GM12878 (cell line): ENCODE measurements around the gene ABCG1. TPM values are rescaled to one million over a fixed set of nuclear protein-coding genes. Genes with fewer than 3 reads are reported as not detected.

Experiments used
- ATAC-seq: fragments of 200-7000 bp; cut with Tn5 transposase; 3 replicates; pipeline ENCODE4 v1.9.1; 2020; ENCODE audit warnings: mild to moderate bottlenecking, moderate library complexity
- BruUV-seq: library from RNA; stranded (reverse); fragments of 400-500 nt; replicated peaks from 2 replicates; lab custom pipeline; 2021; lab: Mats Ljungman, UMichigan
- CTCF ChIA-PET: fragments of 300-600 bp; sonication (Branson Sonifier 250); formaldehyde crosslinking; extraction: SDS; loops from one replicate; lab custom pipeline; 2021; ENCODE audit warnings: inconsistent platforms; lab: Yijun Ruan, JAX
- POLR2A ChIA-PET: fragments of 350-600 bp; formaldehyde crosslinking; extraction: SDS; loops from one replicate; lab custom pipeline; 2021; ENCODE audit warnings: inconsistent platforms; lab: Charles Lee
- RAD21 ChIA-PET: fragments of 300-600 bp; sonication (Branson Sonifier 250); formaldehyde crosslinking; loops from one replicate; lab custom pipeline; 2023; ENCODE audit warnings: antibody characterized with exemption; ENCODE audit not compliant: unreplicated experiment; lab: Charles Lee
- SMC1A ChIA-PET: fragments of 300-600 bp; sonication (Branson Sonifier 250); formaldehyde crosslinking; loops from one replicate; lab custom pipeline; 2023; ENCODE audit not compliant: unreplicated experiment, uncharacterized antibody; lab: Charles Lee
- DNase-seq: peaks from one replicate; pipeline ENCODE4 v3.0.0-alpha.2; 2011; ENCODE audit warnings: low read depth, low spot score
- FAIRE-seq: peaks from 3 replicates; lab custom pipeline; 2011; peaks lifted over from hg19 to GRCh38; lab: Jason Lieb, UNC
- H2AFZ ChIP-seq: 2 replicates; pipeline ENCODE4 v1.6.0; 2011; ENCODE audit warnings: low read depth, low read length, control low read depth; ENCODE audit not compliant: control insufficient read depth
- H3K27ac ChIP-seq: 2 replicates; pipeline ENCODE4 v1.5.1; 2011; ENCODE audit warnings: control low read depth; ENCODE audit not compliant: control insufficient read depth, insufficient read depth
- H3K27me3 ChIP-seq, 2 experiments: replicated peaks in 1 of 2; 2 replicates each; pipeline versions ENCODE4 v1.6.0 to v1.6.1; 2011; ENCODE audit warnings: low read length in 1 of 2; ENCODE audit not compliant: control insufficient read depth in 2 of 2, insufficient read depth in 2 of 2
- H3K36me3 ChIP-seq, 2 experiments: 2 replicates each; pipeline ENCODE4 v1.5.1; 2011; ENCODE audit warnings: low read length in 1 of 2; ENCODE audit not compliant: control insufficient read depth in 2 of 2, insufficient read depth in 2 of 2
- H3K4me1 ChIP-seq: 2 replicates; pipeline ENCODE4 v1.6.1; 2011; ENCODE audit warnings: mild to moderate bottlenecking, low read length, moderate library complexity, mixed read lengths; ENCODE audit not compliant: control insufficient read depth, insufficient read depth
- H3K4me2 ChIP-seq: 2 replicates; pipeline ENCODE4 v1.6.0; 2011; ENCODE audit warnings: control low read depth; ENCODE audit not compliant: control insufficient read depth, insufficient read depth
- H3K4me3 ChIP-seq: fragments of 200-600 bp; sonication (generic); 2 replicates; pipeline ENCODE4 v1.5.1; 2016
- H3K79me2 ChIP-seq: 2 replicates; pipeline ENCODE4 v1.6.0; 2011; ENCODE audit warnings: low read length; ENCODE audit not compliant: control insufficient read depth, insufficient read depth
- H3K9ac ChIP-seq: 2 replicates; pipeline ENCODE4 v1.8.0; 2011; ENCODE audit warnings: low read length, control low read depth, mixed read lengths; ENCODE audit not compliant: control insufficient read depth, insufficient read depth
- H3K9me3 ChIP-seq: replicated peaks from 3 replicates; pipeline ENCODE4 v1.5.1; 2011; ENCODE audit warnings: mild to moderate bottlenecking, low read length; ENCODE audit not compliant: control insufficient read depth, insufficient read depth
- H4K20me1 ChIP-seq: 2 replicates; pipeline ENCODE4 v1.6.0; 2011; ENCODE audit not compliant: control insufficient read depth, insufficient read depth
- ASH2L ChIP-seq: fragments of 300-600, 200-600 bp; sonication (generic); IDR thresholded peaks from 2 replicates; pipeline ENCODE4 v1.6.1; 2017; ENCODE audit warnings: low read depth, mild to moderate bottlenecking, borderline replicate concordance
- BCL11A ChIP-seq: IDR thresholded peaks from 2 replicates; pipeline ENCODE4 v1.6.1; 2011; ENCODE audit warnings: low read depth, low read length
- CREB1 ChIP-seq: IDR thresholded peaks from 2 replicates; pipeline ENCODE4 v1.6.1; 2012; ENCODE audit warnings: low read depth, mild to moderate bottlenecking, inconsistent platforms
- CREM ChIP-seq: IDR thresholded peaks from 2 replicates; pipeline ENCODE4 v1.6.1; 2014; ENCODE audit warnings: antibody characterized with exemption, low read depth
- E2F4 ChIP-seq: IDR thresholded peaks from 2 replicates; pipeline ENCODE4 v1.6.1; 2012; ENCODE audit warnings: low read depth, low read length, improper control_type of control experiment
- FOXK2 ChIP-seq: fragments of 450-650 bp; IDR thresholded peaks from 2 replicates; pipeline ENCODE4 v1.6.1; 2017; ENCODE audit warnings: mild to moderate bottlenecking, moderate library complexity
- MEF2B ChIP-seq: fragments of 450-650 bp; IDR thresholded peaks from 2 replicates; pipeline ENCODE4 v1.6.1; 2018; ENCODE audit warnings: mild to moderate bottlenecking, moderate library complexity; ENCODE audit not compliant: partially characterized antibody, poor library complexity, severe bottlenecking
- NFYB ChIP-seq: IDR thresholded peaks from 2 replicates; pipeline ENCODE4 v1.6.1; 2011; ENCODE audit warnings: low read depth, mild to moderate bottlenecking, low read length, improper control_type of control experiment, moderate library complexity; ENCODE audit not compliant: insufficient read depth
- POLR2AphosphoS5 ChIP-seq: IDR thresholded peaks from 2 replicates; pipeline ENCODE4 v1.6.1; 2011; ENCODE audit warnings: mild to moderate bottlenecking, low read length, inconsistent platforms
- RB1 ChIP-seq: fragments of 450-650 bp; formaldehyde crosslinking; IDR thresholded peaks from 2 replicates; pipeline ENCODE4 v1.6.1; 2017; ENCODE audit warnings: mild to moderate bottlenecking, borderline replicate concordance
- TAF1 ChIP-seq: IDR thresholded peaks from 2 replicates; pipeline ENCODE4 v1.6.1; 2011; ENCODE audit warnings: mild to moderate bottlenecking, low read depth, low read length, borderline replicate concordance
- TCF12 ChIP-seq: IDR thresholded peaks from 2 replicates; pipeline ENCODE4 v1.6.1; 2011; ENCODE audit warnings: low read depth, mild to moderate bottlenecking, low read length
- TCF3 ChIP-seq: IDR thresholded peaks from 2 replicates; pipeline ENCODE4 v1.6.1; 2012; ENCODE audit warnings: low read depth, mild to moderate bottlenecking, low read length, borderline replicate concordance; ENCODE audit not compliant: insufficient read depth
- ZNF24 ChIP-seq: fragments of 450-650 bp; IDR thresholded peaks from 2 replicates; pipeline ENCODE4 v1.6.1; 2017; ENCODE audit warnings: antibody characterized with exemption, mild to moderate bottlenecking
- ZNF274 ChIP-seq: IDR thresholded peaks from one replicate; pipeline ENCODE4 v1.8.0; 2011; ENCODE audit not compliant: insufficient read length, insufficient read depth
- WGBS: methylation state at CpG from one replicate; pipeline ENCODE4 v1.1.6; 2016; ENCODE audit warnings: low lambda C conversion rate; ENCODE audit not compliant: insufficient replicate concordance, insufficient coverage; ENCODE audit errors: missing lambda C conversion rate; 5-methylcytosine and 5-hydroxymethylcytosine counted together
- in situ Hi-C: fragments of 300-500 bp; cut with MboI; formaldehyde crosslinking; loops from 9 replicates; pipeline ENCODE4 v1.14.3; 2018; ENCODE audit warnings: mixed read lengths
- intact Hi-C: fragments of 100-400 bp; cut with micrococcal nuclease; formaldehyde crosslinking; loops from one replicate; pipeline ENCODE4 v1.14.2; 2022; ENCODE audit not compliant: unreplicated experiment
- polyA plus RNA-seq, 11 experiments: library from polyadenylated mRNA; depleted of rRNA in 4 of 11; unstranded in 6 of 11; stranded (reverse) in 5 of 11; fragments of >200 nt; fragmentation: Nextera tagmentation in 4 of 11; fragmentation: Illumina TruSeq in 1 of 11; extraction: Ambion mirVana in 4 of 11; extraction: Trizol in 1 of 11; gene quantifications; 1 replicate in 1 of 11; 2 replicates in 10 of 11; pipeline versions ENCODE4 v1.2.1 to v1.2.3, GENCODE V29; 2011 to 2016; ENCODE audit warnings: inconsistent platforms in 2 of 11, missing spikeins in 2 of 11, low read depth in 1 of 11
- total RNA-seq, 4 experiments: library from RNA; depleted of rRNA in 3 of 4; stranded (reverse); fragments of >200 nt in 3 of 4; fragmentation: Illumina TruSeq in 1 of 4; extraction: Trizol in 1 of 4; gene quantifications; 2 replicates each; pipeline versions ENCODE4 v1.2.1 to v1.2.3, GENCODE V29; 2013 to 2021
- TF ChIP-seq, protein P1 (sequence below): IDR thresholded peaks from 2 replicates; pipeline ENCODE4 v1.6.1; 2011; ENCODE audit warnings: borderline replicate concordance, low read depth, mild to moderate bottlenecking, moderate library complexity, mixed read lengths, low read length; ENCODE audit not compliant: insufficient read depth; ENCODE audit errors: extremely low read length

Gene ABCG1
- total and polyA plus RNA-seq, 10 of the 15 experiments (the other 5 are each of a cell fraction or from before 2014, with no cell fraction given) = 0.59 to 19.3 (median 5.7) TPM

DNA sequence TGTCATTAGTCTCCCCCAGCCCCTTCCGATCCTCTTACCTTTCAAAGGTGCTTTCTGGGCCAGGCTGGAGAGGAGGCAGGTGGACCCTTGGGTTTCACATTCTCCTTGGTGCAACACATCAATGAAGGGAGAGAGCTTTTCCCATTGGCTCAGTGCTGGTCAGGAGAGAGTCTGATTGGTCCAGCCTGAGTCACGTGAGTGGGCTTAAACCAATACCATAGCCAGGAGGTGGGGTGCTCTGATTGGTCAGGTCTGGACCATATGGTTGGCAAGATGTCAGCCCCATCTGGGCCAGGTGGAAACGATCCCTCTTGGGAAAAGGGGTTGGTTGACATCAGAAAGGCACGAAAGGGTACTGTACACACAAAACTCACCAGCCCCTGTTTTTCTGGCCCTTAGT, 44.8 kb upstream of the ABCG1 start:
- ATAC-seq (peak; percentile 78), FAIRE-seq (no peak), DNase-seq (peak; percentile 13)
- no TSS peak for BruUV-seq
- 40% methylated on average over 4 of the region's 4 CpGs for WGBS
- H3K79me2 ChIP-seq = no peaks in the 10 kb centered on the region
- no peaks in the 10 kb centered on the region; the same call in 2 of the 3 replicates for H3K9me3 ChIP-seq
- TF ChIP-seq NFYB (peak; percentile 60; the same call in 1 of the 2 replicates), FOXK2 (no peak)
- TF ChIP-seq, protein P1, sequence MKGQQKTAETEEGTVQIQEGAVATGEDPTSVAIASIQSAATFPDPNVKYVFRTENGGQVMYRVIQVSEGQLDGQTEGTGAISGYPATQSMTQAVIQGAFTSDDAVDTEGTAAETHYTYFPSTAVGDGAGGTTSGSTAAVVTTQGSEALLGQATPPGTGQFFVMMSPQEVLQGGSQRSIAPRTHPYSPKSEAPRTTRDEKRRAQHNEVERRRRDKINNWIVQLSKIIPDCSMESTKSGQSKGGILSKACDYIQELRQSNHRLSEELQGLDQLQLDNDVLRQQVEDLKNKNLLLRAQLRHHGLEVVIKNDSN = peak; percentile 62
- TF ChIP-seq, all 136 proteins: peak for 2
- Histone ChIP-seq H2AFZ (no peak overlapping the region), H3K9ac (no peak overlapping the region), H3K36me3 (no peaks in the 10 kb centered on the region), H4K20me1 (no peaks in the 10 kb centered on the region), H3K27me3 (no peaks in the 10 kb centered on the region), H3K4me1 (no peaks in the 10 kb centered on the region), H3K4me3 (no peak overlapping the region), H3K4me2 (no peak overlapping the region), H3K27ac (no peak overlapping the region)
- intact Hi-C loops (no loop called here), in situ Hi-C loops (loop anchor here (5.0 kb wide), 1 partner anchor 78 kb away; no protein-coding TSS in a partner anchor)
- SMC1A ChIA-PET = interaction anchor here (0.7 to 1.7 kb wide), 5 partner anchors 8 to 87 kb away, joined by 3 to 7 read pairs (median 4); no protein-coding TSS in a partner anchor
- POLR2A ChIA-PET = no interaction called here
- CTCF ChIA-PET = interaction anchor here (1.2 to 3.6 kb wide), 2 partner anchors 46 to 85 kb away, joined by 3 to 22 read pairs; no protein-coding TSS in a partner anchor
- RAD21 ChIA-PET = interaction anchor here (1.2 to 2.1 kb wide), 3 partner anchors 64 to 362 kb away, joined by 3 to 7 read pairs (median 6); no protein-coding TSS in a partner anchor

DNA sequence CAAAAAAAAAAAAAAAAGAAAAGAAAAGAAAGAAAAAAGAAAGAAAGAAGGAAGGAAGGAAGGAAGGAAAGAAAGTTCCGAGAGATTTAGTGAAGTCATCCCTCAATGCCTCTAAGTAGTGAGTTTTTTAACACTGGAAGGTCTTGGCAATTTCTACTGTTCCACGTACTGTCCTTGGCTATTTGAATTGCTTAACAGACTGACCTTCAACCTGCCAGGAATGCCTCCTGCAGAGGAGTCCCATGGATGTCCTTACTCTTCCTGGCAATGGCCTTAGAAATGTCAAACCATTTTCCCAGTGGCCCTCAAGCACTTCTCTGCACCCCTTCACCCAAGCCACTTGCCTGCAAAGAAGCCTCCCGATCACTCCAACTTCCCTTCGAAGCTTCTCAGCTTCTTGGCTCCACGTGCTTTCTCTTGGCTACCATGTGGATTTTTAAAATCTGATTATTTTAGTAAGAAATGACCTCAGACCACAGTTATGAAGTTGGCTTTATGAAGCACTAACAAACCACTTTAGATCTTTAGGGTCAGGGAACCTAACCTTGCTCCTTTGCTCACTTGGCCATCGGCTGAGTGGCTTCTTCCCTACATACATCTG, 43.7 kb upstream of the ABCG1 start:
- no peak overlapping the region for H2AFZ ChIP-seq
- RAD21 ChIA-PET = interaction anchor here (0.7 to 2.1 kb wide), 3 partner anchors 11 to 83 kb away, joined by 3 to 7 read pairs (median 6); no protein-coding TSS in a partner anchor
- no peaks in the 10 kb centered on the region for H4K20me1 ChIP-seq
- H3K36me3 ChIP-seq = no peaks in the 10 kb centered on the region
- no peak overlapping the region for H3K9ac ChIP-seq
- H3K4me2 ChIP-seq = no peak overlapping the region
- no peak for FAIRE-seq
- POLR2A ChIA-PET = no interaction called here
- H3K27me3 ChIP-seq = no peaks in the 10 kb centered on the region
- ATAC-seq = no peak
- SMC1A ChIA-PET = no interaction called here
- 71% methylated on average over 6 of the region's 6 CpGs for WGBS
- no peak overlapping the region for H3K4me3 ChIP-seq
- H3K27ac ChIP-seq = no peak overlapping the region
- in situ Hi-C loops (loop anchor here (5.0 kb wide), 1 partner anchor 48 kb away; no protein-coding TSS in a partner anchor), intact Hi-C loops (no loop called here)
- H3K9me3 ChIP-seq = no peaks in the 10 kb centered on the region; the same call in 2 of the 3 replicates
- no TSS peak for BruUV-seq
- H3K4me1 ChIP-seq = no peaks in the 10 kb centered on the region
- CTCF ChIA-PET = interaction anchor here (0.7 kb wide), 1 partner anchor 7 kb away, joined by 3 read pairs; no protein-coding TSS in a partner anchor
- DNase-seq = no peak
- no peaks in the 10 kb centered on the region for H3K79me2 ChIP-seq
- TF ChIP-seq MEF2B = no peak
- no peak for TF ChIP-seq POLR2AphosphoS5
- no peak for TF ChIP-seq TCF12
- no peak for TF ChIP-seq RB1
- no peak for TF ChIP-seq ZNF24
- TF ChIP-seq ASH2L = no peak
- TF ChIP-seq BCL11A = no peak
- no peak for TF ChIP-seq TAF1
- TF ChIP-seq E2F4 = no peak
- no peak for TF ChIP-seq CREB1
- TF ChIP-seq ZNF274 = no peak
- no peak for TF ChIP-seq CREM
- no peak for TF ChIP-seq TCF3
